Measurements from ENCODE around the gene GLIS2.

- TF ChIP-seq CTCF (IDR thresholded peaks at IDR 0.05): no peak
- TF ChIP-seq ZFX (IDR thresholded peaks at IDR 0.05; ENCODE audit: borderline replicate concordance): no peak
These were observed 55.6 kb downstream of the GLIS2 start, which contains the start of gene VASN for GRCh38 chr16:4371357-4372000.

Measured in 22Rv1 (cell line).